SK-N-SH (cell line): ENCODE data around the gene GAGE12J.

Experiments used
- CTCF ChIP-seq: fragments of 200-600 bp; sonication (generic); IDR thresholded peaks from 2 replicates; pipeline ENCODE4 v1.6.1; 2017; ENCODE audit warnings: antibody characterized with exemption, mild to moderate bottlenecking, moderate library complexity
- MAX ChIP-seq: IDR thresholded peaks from 2 replicates; pipeline ENCODE4 v1.4.0; 2012; ENCODE audit warnings: low read depth
- SMC3 ChIP-seq: IDR thresholded peaks from 2 replicates; pipeline ENCODE4 v1.6.1; 2012; ENCODE audit warnings: low read depth, low read length, improper control_type of control experiment

DNA sequence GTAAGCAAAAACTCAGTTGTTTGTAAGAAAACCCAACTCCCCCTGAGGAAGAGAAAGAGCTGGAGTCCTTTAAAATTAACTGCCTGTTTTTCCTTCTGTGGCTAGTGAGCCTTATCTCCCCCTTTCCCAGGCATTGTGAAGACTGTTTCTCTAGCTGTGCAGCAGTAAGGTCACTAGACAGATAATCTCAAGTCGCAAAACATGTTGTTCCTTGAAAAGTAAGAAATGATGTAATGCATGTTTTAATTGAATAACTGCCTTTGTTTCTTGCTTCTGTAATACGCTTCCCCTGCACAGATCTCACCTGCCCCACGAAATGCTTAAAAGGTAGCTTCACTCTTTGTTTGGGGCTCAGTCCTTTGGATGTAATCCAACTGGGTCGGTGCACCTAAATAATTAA is 5.8 kb upstream of the GAGE12J start:
- no peak for TF ChIP-seq CTCF
- no peak for TF ChIP-seq SMC3
- TF ChIP-seq MAX, result no peak
